Activated CD4-positive, alpha-beta T cell treated with anti-CD3 and anti-CD28 coated beads, Interleukin-2, amount 50 U/mL, for 48 hours (primary cell): ENCODE results near the gene CHAC1.

Source experiments
- DNase-seq, 2 experiments: peaks; one replicate each; pipeline ENCODE4 v3.0.0-alpha.2; 2020

Gene CHAC1

GRCh38 chr15:40952901-40953712 is at the start of gene CHAC1:
CHAC1 (plus strand) TSS chr15:40953471; CDS start chr15:40953584, 113 bp downstream.
- peak; percentile 95 to 97 for DNase-seq

- no peak for DNase-seq
Observed at GRCh38 chr15:40904552-40905201, 48.6 kb upstream of the CHAC1 start.

DNA sequence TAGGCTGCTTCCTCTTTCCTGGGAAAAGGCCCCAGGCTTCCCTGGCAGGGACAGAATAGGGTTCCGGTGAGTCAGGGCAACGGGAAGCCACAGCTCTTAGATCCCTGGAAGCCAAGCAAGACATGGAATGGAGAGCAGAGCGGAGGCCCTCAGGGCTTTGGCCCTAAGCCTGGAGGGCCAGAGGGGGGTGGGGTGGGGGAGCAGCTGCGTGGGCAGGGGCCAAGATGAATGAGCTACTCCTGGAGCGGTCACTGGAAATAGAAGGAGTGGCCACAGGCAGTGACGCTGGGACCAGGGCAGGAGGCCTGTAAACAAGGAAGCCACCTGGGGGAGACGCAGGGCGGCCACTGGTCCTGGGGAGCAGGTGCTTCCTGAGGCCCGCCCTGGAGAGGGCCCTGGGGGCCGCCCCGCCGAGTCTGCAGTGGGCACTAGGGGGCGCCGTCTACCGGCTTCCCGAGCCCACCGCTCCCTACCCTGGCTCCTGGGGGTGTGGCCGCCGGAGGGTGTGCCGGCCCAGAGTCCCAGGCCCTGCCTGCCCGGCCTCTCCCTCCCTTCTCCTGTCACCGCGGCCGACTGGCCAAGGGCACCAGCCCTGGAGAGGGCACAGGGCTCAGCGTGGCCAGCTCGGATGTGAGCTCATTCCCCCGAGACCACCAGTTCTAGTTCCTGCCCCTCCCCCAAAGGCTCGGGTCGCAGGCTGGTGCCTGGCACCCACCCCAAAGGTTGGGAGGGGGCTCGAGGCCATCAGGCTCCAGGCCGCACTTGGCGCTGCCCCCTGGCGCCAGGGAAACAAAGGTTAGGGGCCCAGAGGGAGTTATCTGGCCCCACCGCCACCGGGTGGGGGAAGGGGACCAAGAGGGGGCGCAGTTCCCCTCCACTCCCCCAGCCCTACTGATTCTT is 46.9 kb upstream of the CHAC1 start:
- peak; percentile 84 to 88 for DNase-seq

GRCh38 chr15:40906991-40907802 is 46.1 kb upstream of the CHAC1 start:
- DNase-seq = peak; percentile 57 to 66

DNA sequence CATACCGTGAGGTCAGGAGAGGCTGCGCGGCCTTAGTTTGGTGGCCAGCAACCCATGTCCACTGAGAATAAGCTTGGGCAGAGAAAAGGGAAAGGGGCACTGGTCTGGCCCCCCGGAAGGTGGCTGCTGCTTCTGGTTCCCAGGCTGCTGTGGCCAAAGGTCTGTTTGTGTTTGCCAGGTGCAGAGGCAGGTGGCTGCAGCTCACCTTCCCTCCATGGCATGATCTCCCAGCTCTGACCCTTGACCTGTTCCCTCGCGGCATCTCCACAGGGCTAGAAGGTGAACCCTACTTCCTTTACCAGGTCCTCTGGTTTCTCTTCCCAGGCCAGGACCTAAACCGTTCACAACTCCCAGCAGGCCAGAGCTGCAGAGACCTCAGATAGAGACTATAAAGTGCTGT is 45.2 kb upstream of the CHAC1 start:
- no peak for DNase-seq

GRCh38 chr15:40909662-40910630 is 43.3 kb upstream of the CHAC1 start:
- no peak for DNase-seq

DNA sequence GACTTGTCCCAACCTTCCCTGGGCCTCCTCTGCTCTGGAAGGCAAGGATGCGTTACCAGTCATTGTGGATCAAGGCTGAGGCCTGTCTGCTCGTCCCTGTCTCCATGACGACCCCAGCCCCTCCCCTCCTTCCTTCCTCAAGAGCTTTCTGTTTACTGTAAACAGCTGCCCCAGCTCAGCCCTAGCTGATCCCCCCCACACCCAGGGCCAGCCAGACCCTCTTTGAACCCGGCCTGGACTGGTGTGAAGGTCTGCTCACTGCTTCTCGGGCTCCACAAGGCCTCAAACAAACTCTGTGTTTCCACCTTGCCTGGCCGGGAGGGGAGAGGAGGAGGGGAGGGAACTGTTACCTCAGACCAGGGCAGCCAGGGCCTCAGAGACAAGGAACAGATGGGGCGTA is 42.1 kb upstream of the CHAC1 start:
- no peak for DNase-seq

GRCh38 chr15:40911693-40912092 is 41.6 kb upstream of the CHAC1 start:
- no peak for DNase-seq

DNA sequence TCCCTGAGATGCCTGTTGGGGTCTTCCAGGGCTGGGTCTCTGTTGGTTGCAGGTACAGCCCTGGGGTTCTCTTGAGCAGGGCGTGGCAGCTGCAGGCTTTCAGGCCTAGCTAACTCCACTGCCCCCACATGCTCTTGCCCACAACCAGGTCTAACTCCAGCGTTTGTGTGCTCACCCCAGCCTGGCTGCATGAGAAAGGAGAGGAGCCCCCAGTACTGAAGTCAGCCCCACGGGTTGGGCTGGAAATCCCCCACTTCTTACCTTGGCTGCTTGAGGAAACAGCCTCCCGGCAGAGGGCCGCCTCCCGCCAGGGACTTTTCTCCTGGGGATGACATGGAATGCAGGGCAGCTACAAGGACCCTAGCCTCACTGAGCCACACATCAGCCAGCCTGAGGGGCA is 40.8 kb upstream of the CHAC1 start:
- DNase-seq = no peak

DNA sequence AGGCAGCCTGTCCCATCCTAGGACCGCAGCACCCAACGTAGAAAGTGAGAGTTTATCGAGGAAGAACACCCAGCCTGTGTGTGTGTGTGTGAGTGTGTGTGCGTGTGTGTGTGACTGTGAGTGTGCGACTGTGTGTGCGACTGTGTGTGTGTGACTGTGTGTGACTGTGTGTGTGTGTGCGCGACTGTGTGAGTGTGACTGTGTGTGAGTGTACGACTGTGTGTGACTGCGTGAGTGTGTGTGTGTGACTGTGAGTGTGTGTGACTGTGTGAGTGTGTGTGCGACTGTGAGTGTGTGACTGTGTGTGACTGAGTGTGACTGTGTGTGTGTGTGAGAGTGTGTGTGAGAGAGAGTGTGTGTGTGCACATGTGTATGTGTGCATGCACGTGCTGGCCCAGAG is 39.3 kb upstream of the CHAC1 start:
- no peak for DNase-seq

DNA sequence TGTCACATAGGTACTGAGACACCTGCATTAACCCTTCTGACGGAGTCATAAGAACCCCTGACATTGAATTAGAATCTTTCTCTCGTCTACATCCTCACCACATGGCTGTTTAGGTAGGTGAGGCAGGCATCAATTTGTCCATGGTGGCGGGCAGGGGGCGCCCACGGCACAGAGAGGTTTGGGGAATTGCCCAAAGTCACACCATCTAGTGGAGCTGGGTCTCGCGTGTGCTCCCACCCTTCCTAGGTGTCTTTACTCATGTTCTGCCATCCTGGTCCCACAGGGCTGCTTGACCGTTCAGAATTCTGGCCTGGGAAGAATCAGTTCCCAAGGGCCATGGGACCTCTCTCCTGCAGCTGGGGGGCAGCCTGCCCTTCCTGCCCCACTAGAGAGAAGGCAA is 38.8 kb upstream of the CHAC1 start:
- DNase-seq = no peak

DNA sequence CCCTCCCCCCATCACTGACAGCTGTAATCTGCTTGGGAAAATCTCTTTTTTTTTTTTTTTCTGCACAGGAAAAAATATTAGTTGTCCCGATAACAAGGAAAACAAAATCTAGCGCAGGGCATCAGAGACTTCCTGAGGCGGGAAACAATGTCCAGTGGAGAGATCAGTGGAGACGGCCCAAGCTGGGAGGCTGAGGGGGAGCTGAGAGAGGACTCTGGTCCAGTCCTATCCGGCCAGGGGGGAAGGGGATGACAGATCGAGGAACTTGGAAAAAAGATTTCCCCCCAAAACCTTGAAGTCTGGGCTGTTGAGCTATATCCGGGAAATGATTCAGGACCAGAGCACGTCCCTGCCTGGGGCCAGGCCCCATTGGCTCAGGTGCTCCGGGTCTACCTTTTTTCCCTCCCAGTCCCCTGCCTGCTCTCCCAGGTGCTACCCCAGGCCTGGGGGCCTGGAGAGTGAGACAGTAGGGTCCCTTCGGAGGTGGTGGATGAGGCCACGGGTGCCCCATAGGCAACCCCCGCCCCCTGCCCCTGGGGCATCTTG is 38.1 kb upstream of the CHAC1 start:
- DNase-seq = no peak

DNA sequence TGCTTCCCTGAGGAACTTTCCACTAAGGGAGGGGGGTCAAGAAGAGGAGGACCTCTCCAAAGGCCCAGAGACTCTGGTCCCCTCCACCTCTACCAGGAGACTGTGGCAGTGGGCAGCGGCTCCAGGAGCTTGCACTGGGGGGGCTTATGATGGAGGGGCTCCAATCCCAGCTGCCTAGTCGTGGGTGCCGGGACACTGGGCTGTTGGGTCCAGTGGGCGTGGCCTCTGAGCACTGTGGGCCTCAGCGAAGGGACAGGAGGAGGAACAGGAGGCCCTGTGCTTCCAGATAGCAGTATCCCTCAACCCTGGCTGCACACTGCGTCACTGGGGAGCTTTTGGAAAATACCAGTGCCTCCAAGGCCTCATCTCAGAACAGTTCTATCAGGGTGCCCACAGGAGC is 37.6 kb upstream of the CHAC1 start:
- DNase-seq = no peak

GRCh38 chr15:40917585-40917984 is 35.7 kb upstream of the CHAC1 start:
- no peak for DNase-seq

GRCh38 chr15:40918146-40918798 is 35.0 kb upstream of the CHAC1 start:
- DNase-seq = no peak

DNA sequence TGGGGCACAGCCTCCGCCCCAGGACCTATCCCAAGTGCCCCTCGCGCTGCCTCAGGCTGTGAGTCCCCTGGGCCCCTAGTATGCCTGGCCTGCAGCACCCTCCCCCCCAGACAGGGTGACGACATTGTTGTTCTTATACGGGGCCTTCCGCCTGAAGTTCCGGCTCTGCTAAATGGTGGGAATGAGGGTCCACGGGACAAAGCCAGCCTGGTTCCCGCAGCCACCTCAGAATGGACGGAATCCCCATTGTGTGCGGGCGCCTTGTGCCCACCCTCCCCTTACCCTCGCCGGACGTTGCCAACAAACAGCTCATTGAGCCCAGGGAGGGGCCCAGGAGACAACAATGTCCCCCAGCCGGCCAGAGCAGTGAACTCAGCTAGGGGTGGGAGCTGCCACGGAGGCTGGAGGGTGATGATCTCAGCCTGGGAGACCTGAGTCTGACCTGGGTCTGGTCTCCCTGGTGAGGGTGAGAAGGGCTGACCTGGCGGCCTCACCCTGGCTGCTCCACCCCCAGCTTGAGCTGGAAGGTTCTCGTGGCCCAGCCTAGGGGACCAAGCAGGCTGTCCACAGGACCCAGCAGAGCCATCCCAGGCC is 34.4 kb upstream of the CHAC1 start:
- DNase-seq = no peak

DNA sequence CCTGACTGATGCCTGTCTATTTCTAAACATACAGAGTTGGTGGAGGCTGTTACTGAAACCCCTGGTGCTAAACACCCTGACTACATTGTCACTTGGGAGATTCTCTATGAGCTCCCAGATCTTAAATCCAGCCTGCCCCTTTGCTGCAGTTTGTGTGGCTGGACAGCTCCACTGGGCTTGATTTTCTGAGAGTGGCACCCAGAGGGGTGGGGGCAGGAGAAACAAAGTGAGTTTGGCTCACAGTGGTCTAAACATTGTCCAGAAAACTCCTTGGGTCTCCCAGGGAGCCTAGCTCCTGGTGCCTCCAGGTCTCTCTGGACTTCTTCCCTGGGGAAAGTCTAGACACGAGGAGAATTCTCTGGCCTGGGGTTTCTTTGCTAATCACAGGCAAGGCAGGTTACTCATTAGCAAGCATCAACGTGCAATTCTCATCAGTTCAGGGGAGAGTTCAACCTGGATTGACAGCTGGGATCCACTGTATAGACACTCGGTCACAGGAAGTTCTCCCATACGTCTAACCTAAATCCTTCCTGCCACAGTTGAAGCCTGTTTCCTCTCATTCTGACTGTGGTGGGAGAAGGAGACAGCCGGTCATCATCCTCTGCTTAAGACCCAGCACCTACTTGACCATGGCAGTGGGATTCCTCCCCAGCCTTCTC is 31.2 kb upstream of the CHAC1 start:
- DNase-seq = no peak

DNA sequence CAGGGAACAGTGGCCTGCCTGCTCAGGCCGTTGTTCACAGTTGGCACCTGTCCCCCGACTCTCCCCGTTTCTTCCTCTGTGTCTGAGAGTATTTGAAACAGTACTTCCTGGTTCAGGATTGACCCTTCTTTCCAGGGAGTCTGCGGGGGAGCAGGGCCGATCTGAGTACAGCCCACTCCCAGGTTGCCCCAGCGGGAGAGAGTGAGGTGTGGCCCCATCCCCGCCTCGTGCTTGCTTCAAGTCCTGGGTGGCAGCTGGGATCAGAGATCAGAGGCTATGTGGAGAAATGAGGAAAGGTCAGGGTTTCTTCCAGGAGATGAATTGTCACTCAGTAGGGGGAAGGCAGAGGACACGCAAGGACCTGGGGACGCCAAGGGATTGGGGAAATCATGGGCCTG is 30.7 kb upstream of the CHAC1 start:
- DNase-seq = no peak

DNA sequence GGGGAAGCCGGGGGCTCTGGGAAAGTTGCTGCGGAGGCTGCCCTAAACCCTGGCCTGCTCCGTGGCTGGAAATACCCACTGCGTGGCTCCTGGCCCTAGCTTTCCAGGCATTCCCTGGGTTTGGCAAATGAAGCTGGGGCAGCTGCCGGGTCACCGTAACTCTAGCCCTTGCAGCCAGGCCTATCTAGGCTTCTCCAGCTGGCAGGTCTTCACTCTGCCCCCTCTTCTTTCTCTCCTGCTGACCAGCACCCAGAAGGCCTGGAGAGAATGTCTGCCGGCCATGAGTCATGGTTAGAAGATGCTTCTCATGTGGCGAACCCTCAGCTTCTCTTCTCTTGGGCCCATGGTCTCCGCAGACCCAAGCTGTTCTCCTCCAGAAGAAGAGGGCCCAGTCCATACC is 29.7 kb upstream of the CHAC1 start:
- DNase-seq = no peak

DNA sequence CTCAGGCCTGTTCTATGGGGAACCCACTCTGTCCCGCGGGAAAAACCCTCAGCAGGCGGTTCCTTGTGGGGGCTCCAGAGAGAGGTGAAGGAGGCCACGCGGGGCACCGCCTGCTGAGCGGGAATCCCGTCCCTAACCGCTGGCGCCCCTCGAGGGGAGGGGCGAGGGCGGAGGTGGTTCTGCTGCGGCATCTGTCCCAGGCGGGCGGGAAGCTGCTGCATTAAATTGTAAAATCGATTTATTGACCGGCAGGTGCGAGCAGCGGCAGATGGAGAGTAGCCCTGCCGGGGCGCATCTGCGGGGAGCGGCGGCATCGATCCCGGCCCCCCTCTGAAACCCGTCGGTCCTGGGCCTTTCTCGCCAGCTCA is 27.8 kb upstream of the CHAC1 start:
- DNase-seq = no peak
